Aortic smooth muscle cell (primary cell): Measurements from ENCODE around the gene DPCD. TPM values are rescaled to one million over a fixed set of nuclear protein-coding genes. Genes with fewer than 3 reads are reported as not detected.

Experiments used
- total RNA-seq: library from RNA; depleted of rRNA; stranded (reverse); fragments of >200 nt; gene quantifications from 2 replicates; pipeline ENCODE4 v1.2.3, GENCODE V29; 2014

DPCD gene
- 56.3 and 67.4 TPM in 2 replicates for total RNA-seq

DNA sequence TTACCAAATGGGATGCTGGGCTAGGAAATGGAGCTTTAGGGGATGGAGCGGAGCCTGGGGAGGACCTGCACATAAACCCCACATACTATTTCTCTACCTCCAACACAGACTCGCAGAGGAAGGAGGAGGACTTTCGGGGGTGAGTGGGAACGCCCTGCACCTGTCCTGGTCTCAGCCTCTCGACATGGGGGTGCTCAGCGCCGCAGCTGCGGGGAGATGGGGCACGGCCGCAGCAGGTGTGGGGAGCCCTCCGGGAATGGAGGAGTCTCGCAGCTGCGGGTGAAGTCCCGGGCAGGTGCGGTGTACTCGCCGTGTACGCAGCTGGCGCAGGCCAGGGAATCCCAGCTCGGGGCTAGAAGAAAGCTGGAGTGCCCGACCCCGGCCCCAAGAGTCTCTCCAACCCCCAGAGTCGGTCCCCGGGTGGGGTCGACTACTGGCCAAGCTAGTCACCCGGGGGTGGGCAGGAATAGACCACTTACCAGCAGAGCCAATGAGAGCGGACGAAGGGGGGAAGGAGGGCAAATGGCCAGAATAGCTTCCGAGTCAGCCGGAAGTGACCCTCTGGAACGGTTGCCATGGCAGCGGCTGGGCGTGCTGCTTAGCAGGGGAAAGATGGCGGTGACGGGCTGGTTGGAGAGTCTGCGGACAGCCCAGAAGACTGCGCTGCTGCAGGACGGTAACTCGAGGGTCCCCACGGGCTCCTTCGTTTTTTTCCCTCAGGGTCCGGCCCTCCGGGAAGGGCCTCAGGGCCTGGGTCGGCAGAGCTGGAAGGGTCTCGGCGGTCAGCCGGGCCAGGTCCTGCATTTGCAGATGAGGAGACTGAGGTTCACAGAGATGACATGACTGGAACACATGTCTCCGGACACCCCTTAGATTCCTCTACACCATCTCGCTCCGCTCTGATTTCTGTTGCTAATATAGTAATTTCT, at the start of gene DPCD, which contains the start of gene POLL:
TSS of gene DPCD (plus strand) at position 597 of the 929 bp plus-strand sequence. CDS start at position 613, 16 bp downstream.
TSS of gene POLL (minus strand) at position 533 of the 929 bp plus-strand sequence. CDS start 897 bp downstream, outside the sequence.

Other genes starting within 250 kb of the DPCD start
- gene BTRC, start 234.2 kb upstream of the DPCD start, total RNA-seq: 8.9 and 11.8 TPM in 2 replicates
- 6.3 and 8.6 TPM in 2 replicates for gene POLL, start 64 bp upstream of the DPCD start, total RNA-seq
- 35.8 and 42.7 TPM in 2 replicates for gene FBXW4, start 106.8 kb downstream of the DPCD start, total RNA-seq
- not detected in 2 replicates for gene FGF8, start 187.8 kb downstream of the DPCD start, total RNA-seq
- gene NPM3, start 195.1 kb downstream of the DPCD start, total RNA-seq: 49.3 and 66.5 TPM in 2 replicates
- gene OGA, start 230.1 kb downstream of the DPCD start, total RNA-seq: 110 and 170 TPM in 2 replicates